Endothelial cell of umbilical vein (primary cell): ENCODE measurements around the gene OR12D2. TPM values are rescaled to one million over a fixed set of nuclear protein-coding genes. Genes with fewer than 3 reads are reported as not detected.
"Not testable (repeated sequence)": the region's sequence is repeated elsewhere in the genome, so short reads cannot be mapped to it uniquely, and the experiment has no call there.

ENCODE experiments used
- Bru-seq: library from RNA; stranded (reverse); fragments of 400-500 nt; gene quantifications from one replicate; lab custom pipeline; 2021; lab: Mats Ljungman, UMichigan
- BruChase-seq, 2 experiments: library from RNA; stranded (reverse); fragments of 400-500 nt; gene quantifications; one replicate each; lab custom pipeline; 2021; lab: Mats Ljungman, UMichigan
- BruUV-seq: library from RNA; stranded (reverse); fragments of 400-500 nt; replicated peaks from 2 replicates; lab custom pipeline; 2021; lab: Mats Ljungman, UMichigan
- CTCF ChIA-PET: fragments of 300-600, 350-600 bp; sonication (Branson Sonifier 250); formaldehyde crosslinking; loops from one replicate; lab custom pipeline; 2021; ENCODE audit warnings: antibody characterized with exemption, inconsistent platforms; lab: Charles Lee
- POLR2A ChIA-PET: fragments of 300-600, 350-600 bp; sonication (Branson Sonifier 250); formaldehyde crosslinking; loops from one replicate; lab custom pipeline; 2021; ENCODE audit warnings: antibody characterized with exemption, inconsistent platforms; lab: Charles Lee
- DNase-seq: peaks from one replicate; pipeline ENCODE4 v3.0.0-alpha.2; 2011; ENCODE audit warnings: low read depth, low spot score
- FAIRE-seq: peaks from 2 replicates; lab custom pipeline; 2011; peaks lifted over from hg19 to GRCh38; lab: Jason Lieb, UNC
- H2AFZ ChIP-seq: 2 replicates; pipeline ENCODE4 v1.6.0; 2012; ENCODE audit warnings: low read depth, low read length, control low read depth, inconsistent platforms
- H3K27ac ChIP-seq: 2 replicates; pipeline ENCODE4 v1.5.1; 2011; ENCODE audit warnings: low read depth, mild to moderate bottlenecking, control low read depth, low read length, moderate library complexity; ENCODE audit not compliant: insufficient read depth
- H3K27me3 ChIP-seq, 2 experiments: 2 replicates each; pipeline versions ENCODE4 v1.6.0 to v1.6.1; 2011; ENCODE audit warnings: low read length in 2 of 2, mixed read lengths in 1 of 2; ENCODE audit not compliant: control insufficient read depth in 2 of 2, insufficient read depth in 2 of 2
- H3K36me3 ChIP-seq, 2 experiments: 2 replicates in 1 of 2; 3 replicates in 1 of 2; pipeline ENCODE4 v1.5.1; 2011; ENCODE audit warnings: low read length in 2 of 2, mild to moderate bottlenecking in 1 of 2, moderate library complexity in 1 of 2; ENCODE audit not compliant: control insufficient read depth in 2 of 2, insufficient read depth in 2 of 2; ENCODE audit errors: extremely low read depth in 1 of 2
- H3K4me1 ChIP-seq: 3 replicates; pipeline ENCODE4 v1.5.1; 2011; ENCODE audit warnings: mild to moderate bottlenecking, low read length; ENCODE audit not compliant: control insufficient read depth, insufficient read depth; ENCODE audit errors: extremely low read depth
- H3K4me2 ChIP-seq: 2 replicates; pipeline ENCODE4 v1.6.1; 2011; ENCODE audit warnings: low read length, control low read depth, mixed read lengths; ENCODE audit not compliant: insufficient read depth
- H3K4me3 ChIP-seq, 3 experiments: fragments of 200-600 bp in 1 of 3; sonication (generic), shearing (Covaris generic) in 1 of 3; replicated peaks in 1 of 3; 2 replicates each; pipeline ENCODE4 v1.5.1; 2011 to 2016; ENCODE audit warnings: control low read depth in 3 of 3, low read length in 3 of 3, mild to moderate bottlenecking in 2 of 3, inconsistent platforms in 1 of 3, low read depth in 1 of 3, moderate library complexity in 1 of 3; ENCODE audit not compliant: insufficient read depth in 1 of 3
- H3K79me2 ChIP-seq: 2 replicates; pipeline ENCODE4 v1.6.0; 2012; ENCODE audit warnings: low read length, inconsistent platforms; ENCODE audit not compliant: control insufficient read depth, insufficient read depth
- H3K9ac ChIP-seq: replicated peaks from 2 replicates; pipeline ENCODE3; 2011; ENCODE audit warnings: low read length, control low read depth; ENCODE audit not compliant: insufficient read depth; ENCODE audit errors: extremely low read depth
- H3K9me1 ChIP-seq: replicated peaks from 3 replicates; pipeline ENCODE4 v1.6.0; 2011; ENCODE audit warnings: mild to moderate bottlenecking, low read length; ENCODE audit not compliant: control insufficient read depth, insufficient read depth; ENCODE audit errors: extremely low read depth
- H3K9me3 ChIP-seq: replicated peaks from 2 replicates; pipeline ENCODE4 v1.5.1; 2012; ENCODE audit warnings: low read length, inconsistent platforms; ENCODE audit not compliant: control insufficient read depth, insufficient read depth
- H4K20me1 ChIP-seq: replicated peaks from 2 replicates; pipeline ENCODE3; 2011; ENCODE audit warnings: mild to moderate bottlenecking, low read length; ENCODE audit not compliant: control insufficient read depth, insufficient read depth; ENCODE audit errors: extremely low read depth
- CTCF ChIP-seq, 2 donors: IDR thresholded peaks; 1 replicate in 1 of 2; 2 replicates in 1 of 2; pipeline ENCODE4 v1.5.1; 2011; ENCODE audit warnings: low read length in 2 of 2, mild to moderate bottlenecking in 2 of 2, moderate library complexity in 2 of 2, control low read depth in 1 of 2, inconsistent platforms in 1 of 2, low read depth in 1 of 2; ENCODE audit not compliant: insufficient read depth in 1 of 2; ENCODE audit errors: extremely low read depth in 1 of 2
- EZH2 ChIP-seq: IDR thresholded peaks from 2 replicates; pipeline ENCODE4 v1.6.1; 2012; ENCODE audit warnings: borderline replicate concordance, low read depth, mild to moderate bottlenecking, moderate library complexity, low read length, inconsistent platforms; ENCODE audit not compliant: severe bottlenecking
- FOS ChIP-seq: IDR thresholded peaks from 2 replicates; pipeline ENCODE4 v1.6.1; 2011; ENCODE audit warnings: mild to moderate bottlenecking, low read length, moderate library complexity, borderline replicate concordance; ENCODE audit not compliant: insufficient read depth
- GATA2 ChIP-seq: IDR thresholded peaks from 2 replicates; pipeline ENCODE4 v1.7.0; 2011; ENCODE audit warnings: low read depth, mild to moderate bottlenecking, moderate library complexity, mixed read lengths, low read length; ENCODE audit not compliant: insufficient read length, insufficient read depth
- JUN ChIP-seq: IDR thresholded peaks from 2 replicates; pipeline ENCODE4 v1.6.1; 2011; ENCODE audit warnings: borderline replicate concordance, low read depth; ENCODE audit not compliant: insufficient read length, insufficient read depth
- MAX ChIP-seq: IDR thresholded peaks from 2 replicates; pipeline ENCODE4 v1.6.1; 2011; ENCODE audit not compliant: insufficient read depth, insufficient read length
- MYC ChIP-seq: IDR thresholded peaks from one replicate; pipeline ENCODE4 v1.6.1; 2011; ENCODE audit warnings: mild to moderate bottlenecking, low read depth, low read length
- POLR2A ChIP-seq: IDR thresholded peaks from 2 replicates; pipeline ENCODE4 v1.6.1; 2012; ENCODE audit warnings: low read depth, mild to moderate bottlenecking, control low read depth, low read length
- POLR2AphosphoS5 ChIP-seq: IDR thresholded peaks from 2 replicates; pipeline ENCODE4 v1.6.1; 2012; ENCODE audit warnings: low read depth, mild to moderate bottlenecking, control low read depth, low read length, moderate library complexity; ENCODE audit not compliant: insufficient read depth
- dilution Hi-C: fragments of 300-500 bp; cut with MboI; formaldehyde crosslinking; loops from one replicate; pipeline ENCODE4 v1.15.0; 2019; ENCODE audit warnings: low sequenced_read_pairs; ENCODE audit not compliant: extremely low pct_ligation_motif_present
- intact Hi-C: fragments of 100-400 bp; cut with micrococcal nuclease; formaldehyde crosslinking; loops from one replicate; pipeline ENCODE4 v1.10.0; 2022
- long read RNA-seq: library from polyadenylated mRNA; stranded (forward); transcript quantifications from one replicate; pipeline ENCODE4 v2.0.0, GENCODE V29; 2021
- polyA minus RNA-seq, 3 experiments: library from RNA; depleted of rRNA, polyadenylated mRNA; stranded (reverse); fragments of >200 nt; gene quantifications; 1 replicate in 1 of 3; 2 replicates in 2 of 3; pipeline ENCODE4 v1.2.3, GENCODE V29; 2011
- polyA plus RNA-seq, 4 experiments: library from polyadenylated mRNA; depleted of rRNA in 3 of 4; stranded (reverse) in 3 of 4; unstranded in 1 of 4; fragments of >200 nt; gene quantifications; 2 replicates each; pipeline versions ENCODE4 v1.2.1 to v1.2.3, GENCODE V29; 2011 to 2012; ENCODE audit warnings: missing spikeins in 1 of 4
- total RNA-seq: library from RNA; stranded (reverse); gene quantifications from 2 replicates; pipeline ENCODE4 v1.2.3, GENCODE V29; 2021

The OR12D2 gene
- total RNA-seq (not detected in 2 replicates), polyA plus RNA-seq (not detected in 2 replicates), polyA minus RNA-seq (not detected in 2 replicates), Bru-seq, nascent RNA (not detected), BruChase-seq, experiment 1, labeled RNA remaining after a 6-hour chase (not detected), BruChase-seq, experiment 2, labeled RNA remaining after a 2-hour chase (not detected)
- polyA plus RNA-seq (2011; cell fraction: cytosol; rRNA removed), result not detected in 2 replicates
- not detected in 2 replicates for polyA plus RNA-seq (2011; cell fraction: nucleus; rRNA removed)
- polyA plus RNA-seq (2012), result not detected in 2 replicates
- not detected for polyA minus RNA-seq (2011; cell fraction: cytosol; rRNA and poly(A)+ RNA removed)
- polyA minus RNA-seq (2011; cell fraction: nucleus; rRNA and poly(A)+ RNA removed), result not detected in 2 replicates
- long read RNA-seq, result 0 reads

- H2AFZ ChIP-seq, result no peak within 1 kb of the TSS
- TF ChIP-seq EZH2 (no peak), POLR2AphosphoS5 (no peak), MYC (no peak), JUN (no peak), MAX (no peak), GATA2 (no peak), FOS (no peak), CTCF (IDR thresholded peaks at IDR 0.05; ENCODE audit: extremely low read depth in 1 of 2, insufficient read depth in 1 of 2, low read depth in 1 of 2, low read length in 2 of 2) (no peak), POLR2A (no peak)
- no peaks in the 10 kb centered on the region for H3K27me3 ChIP-seq
- H3K4me2 ChIP-seq, result no peak within 1 kb of the TSS
- no peaks in the 10 kb centered on the region for H3K36me3 ChIP-seq
- CTCF ChIA-PET, result no interaction called here
- intact Hi-C loops, result no loop called here
- POLR2A ChIA-PET, result no interaction called here
- dilution Hi-C loops, result no loop called here
- H3K79me2 ChIP-seq, result no peaks in the 10 kb centered on the region
- H3K9me1 ChIP-seq, result no peaks in the 10 kb centered on the region
- no peaks in the 10 kb centered on the region for H3K9me3 ChIP-seq
- H3K27ac ChIP-seq, result no peak within 1 kb of the TSS
- H3K4me1 ChIP-seq, result no peaks in the 10 kb centered on the region
- DNase-seq (no peak), FAIRE-seq (no peak)
- no peaks in the 10 kb centered on the region for H4K20me1 ChIP-seq
- no peak within 1 kb of the TSS for H3K9ac ChIP-seq
- BruUV-seq, result no TSS peak
- no peak within 1 kb of the TSS for H3K4me3 ChIP-seq
These were observed at the start of gene OR12D2 for GRCh38 chr6:29395331-29395730. OR12D2 (plus strand) TSS chr6:29395631; CDS start chr6:29396700, 1,069 bp downstream.

- H3K4me2 ChIP-seq, H3K79me2 ChIP-seq, H4K20me1 ChIP-seq, dilution Hi-C loops, intact Hi-C loops, FAIRE-seq, POLR2A ChIA-PET, H3K27me3 ChIP-seq, H2AFZ ChIP-seq, BruUV-seq, H3K9me3 ChIP-seq, H3K9ac ChIP-seq, H3K9me1 ChIP-seq, H3K27ac ChIP-seq, DNase-seq, CTCF ChIA-PET, H3K4me3 ChIP-seq, H3K36me3 ChIP-seq, H3K4me1 ChIP-seq: not testable (repeated sequence)
These were observed 46.1 kb upstream of the OR12D2 start for GRCh38 chr6:29349348-29349747.
